OCI-LY1 (cell line): Measurements from ENCODE around the gene SPINT3.

Source experiments
- H2AFZ ChIP-seq: fragments of 200-600 bp; sonication (generic), shearing (Covaris generic); 2 replicates; pipeline ENCODE4 v1.6.0; 2014; ENCODE audit warnings: antibody characterized with exemption, mild to moderate bottlenecking, low read length
- H3F3A ChIP-seq: fragments of 200-600 bp; sonication (generic), shearing (Covaris generic); 2 replicates; pipeline ENCODE4 v1.6.0; 2014; ENCODE audit warnings: mild to moderate bottlenecking, antibody characterized with exemption, low read length, moderate library complexity; ENCODE audit not compliant: insufficient read depth
- H3K27ac ChIP-seq: fragments of 200-600 bp; sonication (generic); 2 replicates; pipeline ENCODE4 v1.5.1; 2014; ENCODE audit warnings: low read length, mixed run types, mild to moderate bottlenecking, low read depth; ENCODE audit not compliant: poor library complexity, severe bottlenecking
- H3K27me3 ChIP-seq: fragments of 200-600 bp; sonication (generic); 2 replicates; pipeline ENCODE4 v1.6.0; 2014; ENCODE audit warnings: antibody characterized with exemption, mild to moderate bottlenecking, low read length, moderate library complexity; ENCODE audit not compliant: insufficient read depth
- H3K36me3 ChIP-seq: fragments of 200-600 bp; sonication (generic); 2 replicates; pipeline ENCODE4 v1.6.1; 2014; ENCODE audit warnings: mild to moderate bottlenecking, antibody characterized with exemption, low read length, moderate library complexity, mixed read lengths; ENCODE audit not compliant: insufficient read depth
- H3K4me1 ChIP-seq: fragments of 200-600 bp; sonication (generic); 2 replicates; pipeline ENCODE4 v1.5.1; 2014; ENCODE audit warnings: mild to moderate bottlenecking, low read length, moderate library complexity; ENCODE audit not compliant: insufficient read depth, severe bottlenecking
- H3K4me2 ChIP-seq: fragments of 200-600 bp; sonication (generic), shearing (Covaris generic); 2 replicates; pipeline ENCODE4 v1.6.1; 2014; ENCODE audit warnings: low read length
- H3K4me3 ChIP-seq: fragments of 200-600 bp; sonication (generic); 2 replicates; pipeline ENCODE4 v1.5.1; 2014; ENCODE audit warnings: low read length, low read depth, mild to moderate bottlenecking, mixed read lengths; ENCODE audit not compliant: poor library complexity, severe bottlenecking
- H3K79me2 ChIP-seq: fragments of 200-600 bp; shearing (Covaris generic); 2 replicates; pipeline ENCODE4 v1.6.1; 2016; ENCODE audit warnings: mixed run types, low read length, mixed read lengths; ENCODE audit not compliant: insufficient read depth
- H3K9ac ChIP-seq: fragments of 200-600 bp; sonication (generic), shearing (Covaris generic); 2 replicates; pipeline ENCODE4 v1.6.1; 2014; ENCODE audit warnings: mild to moderate bottlenecking, low read length, mixed read lengths
- H3K9me2 ChIP-seq: fragments of 200-600 bp; sonication (generic), shearing (Covaris generic); 2 replicates; pipeline ENCODE4 v1.6.1; 2014; ENCODE audit warnings: low read depth, mild to moderate bottlenecking, low read length, mixed read lengths
- H3K9me3 ChIP-seq: fragments of 200-600 bp; shearing (Covaris generic); 2 replicates; pipeline ENCODE4 v1.6.1; 2014; ENCODE audit warnings: low read length, mixed read lengths
- H4K20me1 ChIP-seq: fragments of 200-600 bp; sonication (generic), shearing (Covaris generic); 2 replicates; pipeline ENCODE4 v1.6.0; 2016; ENCODE audit warnings: mild to moderate bottlenecking, low read length; ENCODE audit not compliant: insufficient read depth
- EZH2 ChIP-seq: fragments of 200-600 bp; sonication (generic), shearing (Covaris generic); IDR thresholded peaks from 2 replicates; pipeline ENCODE4 v1.8.0; 2017; ENCODE audit warnings: borderline replicate concordance, mixed run types, mild to moderate bottlenecking, antibody characterized with exemption, low read length, moderate library complexity, mixed read lengths
- TF ChIP-seq, protein P1 (sequence below): fragments of 200-600 bp; sonication (generic), shearing (Covaris generic); IDR thresholded peaks from 2 replicates; pipeline ENCODE4 v1.5.1; 2017; ENCODE audit warnings: mild to moderate bottlenecking, antibody characterized with exemption, low read length, moderate library complexity, mixed read lengths

SPINT3 gene

DNA sequence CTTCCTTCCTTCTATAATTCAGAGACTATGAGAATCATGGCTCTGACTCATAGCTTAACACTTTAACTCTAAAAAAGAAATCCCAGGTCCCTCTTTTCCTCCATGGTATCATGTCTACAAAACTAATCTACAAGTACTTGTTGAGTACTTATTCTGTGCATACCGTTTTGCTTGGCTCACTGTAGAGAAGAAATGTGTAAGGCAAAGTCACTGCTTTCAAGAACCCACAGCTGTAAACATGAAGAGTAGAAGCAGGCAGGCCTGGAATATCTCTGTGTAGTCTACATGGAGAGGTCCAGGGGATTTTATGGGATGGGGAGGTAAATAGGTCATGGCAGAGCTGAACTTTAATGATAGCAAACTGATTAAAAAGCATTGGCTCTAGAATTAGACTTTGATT, 13.8 kb downstream of the SPINT3 start:
- Histone ChIP-seq H2AFZ (no peak overlapping the region), H3K79me2 (no peaks in the 10 kb centered on the region), H4K20me1 (no peaks in the 10 kb centered on the region), H3K4me2 (no peak overlapping the region), H3K27me3 (no peaks in the 10 kb centered on the region), H3K4me1 (no peaks in the 10 kb centered on the region), H3K27ac (no peak overlapping the region), H3K9ac (no peak overlapping the region), H3K9me3 (no peaks in the 10 kb centered on the region), H3K36me3 (no peaks in the 10 kb centered on the region), H3F3A (no peaks in the 10 kb centered on the region), H3K4me3 (no peak overlapping the region), H3K9me2 (no peaks in the 10 kb centered on the region)
- TF ChIP-seq EZH2: no peak
- TF ChIP-seq, protein P1, sequence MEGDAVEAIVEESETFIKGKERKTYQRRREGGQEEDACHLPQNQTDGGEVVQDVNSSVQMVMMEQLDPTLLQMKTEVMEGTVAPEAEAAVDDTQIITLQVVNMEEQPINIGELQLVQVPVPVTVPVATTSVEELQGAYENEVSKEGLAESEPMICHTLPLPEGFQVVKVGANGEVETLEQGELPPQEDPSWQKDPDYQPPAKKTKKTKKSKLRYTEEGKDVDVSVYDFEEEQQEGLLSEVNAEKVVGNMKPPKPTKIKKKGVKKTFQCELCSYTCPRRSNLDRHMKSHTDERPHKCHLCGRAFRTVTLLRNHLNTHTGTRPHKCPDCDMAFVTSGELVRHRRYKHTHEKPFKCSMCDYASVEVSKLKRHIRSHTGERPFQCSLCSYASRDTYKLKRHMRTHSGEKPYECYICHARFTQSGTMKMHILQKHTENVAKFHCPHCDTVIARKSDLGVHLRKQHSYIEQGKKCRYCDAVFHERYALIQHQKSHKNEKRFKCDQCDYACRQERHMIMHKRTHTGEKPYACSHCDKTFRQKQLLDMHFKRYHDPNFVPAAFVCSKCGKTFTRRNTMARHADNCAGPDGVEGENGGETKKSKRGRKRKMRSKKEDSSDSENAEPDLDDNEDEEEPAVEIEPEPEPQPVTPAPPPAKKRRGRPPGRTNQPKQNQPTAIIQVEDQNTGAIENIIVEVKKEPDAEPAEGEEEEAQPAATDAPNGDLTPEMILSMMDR: no peak

- no peak overlapping the region for H3K27ac ChIP-seq
- no peak overlapping the region for H2AFZ ChIP-seq
- TF ChIP-seq EZH2: no peak
- TF ChIP-seq, protein P1: no peak
- H3K4me2 ChIP-seq: no peak overlapping the region
- no peaks in the 10 kb centered on the region for H4K20me1 ChIP-seq
- no peaks in the 10 kb centered on the region for H3K36me3 ChIP-seq
- no peaks in the 10 kb centered on the region for H3K4me1 ChIP-seq
- no peaks in the 10 kb centered on the region for H3K27me3 ChIP-seq
- H3K9me3 ChIP-seq: no peaks in the 10 kb centered on the region
- no peak overlapping the region for H3K9ac ChIP-seq
- no peak overlapping the region for H3K4me3 ChIP-seq
- no peaks in the 10 kb centered on the region for H3K79me2 ChIP-seq
- no peaks in the 10 kb centered on the region for H3K9me2 ChIP-seq
- H3F3A ChIP-seq: no peaks in the 10 kb centered on the region
These were observed 15.4 kb downstream of the SPINT3 start for GRCh38 chr20:45500022-45500421.

DNA sequence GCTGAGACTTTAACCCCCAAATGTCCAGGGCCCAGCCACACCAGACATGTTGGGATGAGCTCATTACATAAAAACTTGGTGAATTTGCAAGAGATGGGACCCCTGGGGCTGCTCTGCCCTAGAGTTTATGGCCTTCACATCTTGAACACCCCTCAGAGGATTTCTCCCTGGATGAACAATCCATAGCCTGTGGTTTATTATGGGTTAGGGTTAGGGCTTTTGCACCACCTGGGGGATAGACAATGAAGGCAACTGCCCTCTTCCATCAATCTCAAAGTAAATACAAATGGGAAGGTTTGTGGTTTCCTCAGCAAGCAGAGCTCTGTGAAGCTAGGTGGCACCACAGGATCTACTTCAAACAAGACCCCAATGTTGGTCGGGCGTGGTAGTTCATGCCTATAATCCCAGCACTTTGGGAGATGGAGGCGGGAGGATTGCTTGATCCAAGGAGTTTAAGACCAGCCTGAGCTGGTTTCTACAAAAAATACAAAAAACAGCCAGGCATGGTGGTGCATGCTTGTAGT, 17.4 kb downstream of the SPINT3 start:
- TF ChIP-seq, protein P1: no peak
- TF ChIP-seq EZH2: no peak
- Histone ChIP-seq H3K9ac (no peak overlapping the region), H3F3A (no peaks in the 10 kb centered on the region), H3K27me3 (no peaks in the 10 kb centered on the region), H3K4me1 (no peaks in the 10 kb centered on the region), H3K4me3 (no peak overlapping the region), H2AFZ (no peak overlapping the region), H3K4me2 (no peak overlapping the region), H3K27ac (no peak overlapping the region), H3K9me3 (no peaks in the 10 kb centered on the region), H3K79me2 (no peaks in the 10 kb centered on the region), H3K36me3 (no peaks in the 10 kb centered on the region), H4K20me1 (no peaks in the 10 kb centered on the region), H3K9me2 (no peaks in the 10 kb centered on the region)
